Measurements from ENCODE around the gene TUFM. TPM values are rescaled to one million over a fixed set of nuclear protein-coding genes. Genes with fewer than 3 reads are reported as not detected.

Gene TUFM
- total and polyA plus RNA-seq, 2 of the 8 experiments (the other 6 are each of a cell fraction or from before 2014, with no cell fraction given) = 216 to 249 TPM

DNA sequence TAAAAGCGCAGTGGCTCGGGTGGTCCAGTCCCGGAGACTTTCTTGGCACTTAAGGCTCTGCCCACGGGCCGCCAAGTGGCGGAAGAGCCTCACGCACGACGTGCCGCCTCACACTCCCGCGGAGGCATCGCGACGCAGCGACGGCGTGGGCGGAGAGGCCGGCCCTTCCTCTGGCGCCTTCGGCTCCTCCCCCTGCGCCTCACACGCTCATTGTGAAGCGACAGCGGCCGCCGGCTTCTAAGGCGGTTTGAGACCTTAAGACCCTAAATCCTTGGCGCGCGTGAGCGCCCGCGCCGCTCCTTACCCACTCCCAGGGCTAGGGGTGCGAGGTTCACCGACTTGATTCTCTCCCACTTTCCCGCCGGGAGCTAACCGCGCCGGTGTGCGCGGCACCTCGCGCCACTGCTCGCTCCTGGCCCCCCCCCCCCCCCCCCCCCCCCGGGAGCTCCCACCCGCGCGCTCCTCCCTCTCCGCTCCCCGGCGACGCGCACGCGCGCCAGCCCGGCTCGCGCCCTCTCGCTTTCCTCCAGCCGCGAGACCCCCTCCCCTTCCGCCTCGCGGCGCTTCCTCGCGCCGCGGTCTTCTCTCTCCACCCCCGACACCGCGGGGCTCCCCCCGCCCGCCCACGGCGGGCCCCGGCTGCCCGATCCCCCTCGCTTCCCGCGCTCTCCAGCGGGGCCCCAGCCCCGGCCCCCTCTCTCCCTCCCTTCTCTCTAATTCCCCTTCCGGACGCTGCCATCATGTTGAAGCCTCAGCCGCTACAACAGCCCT, 23.4 kb downstream of the TUFM start, which contains the start of gene ATXN2L (continued):
- TF ChIP-seq ZNF274 (IDR thresholded peaks at IDR 0.05; ENCODE audit: borderline replicate concordance, extremely low read depth, low read length) (no peak), RFX5 (IDR thresholded peaks at IDR 0.05; ENCODE audit: borderline replicate concordance, low read depth, low read length) (no peak), ASH2L (IDR thresholded peaks at IDR 0.05; ENCODE audit: low read length) (peak; percentile 76), CREB1 (IDR thresholded peaks at IDR 0.05) (peak; percentile 92), CEBPB (IDR thresholded peaks at IDR 0.05; ENCODE audit: low read depth, low read length) (peak; percentile 11; the same call in 1 of the 2 replicates), KDM5A (IDR thresholded peaks at IDR 0.05; ENCODE audit: low read length) (0 out of 2 replicates have a peak, but pooled peaks have one; percentile 43), POLR2A (IDR thresholded peaks at IDR 0.05; ENCODE audit: control extremely low read depth in 1 of 2, low read depth in 2 of 2, low read length in 2 of 2) (peak; percentile 92 to 94), POLR2AphosphoS5 (IDR thresholded peaks at IDR 0.05; ENCODE audit: low read depth, low read length) (peak; percentile 89), SP4 (IDR thresholded peaks at IDR 0.05; ENCODE audit: low read length) (peak; percentile 79; the same call in 1 of the 2 replicates), SRF (IDR thresholded peaks at IDR 0.05; ENCODE audit: low read depth, low read length) (no peak), TBP (IDR thresholded peaks at IDR 0.05; ENCODE audit: low read depth, low read length) (peak; percentile 90), RAD21 (IDR thresholded peaks at IDR 0.05 in 1 of 2, conservative IDR thresholded peaks at IDR 0.05 in 1 of 2; ENCODE audit: low read depth in 2 of 2, low read length in 2 of 2) (no peak), CHD2 (IDR thresholded peaks at IDR 0.05; ENCODE audit: low read length) (peak; percentile 95), RNF2 (IDR thresholded peaks at IDR 0.05; ENCODE audit: borderline replicate concordance, low read depth, low read length, missing control alignments, poor library complexity, severe bottlenecking) (no peak), TCF12 (IDR thresholded peaks at IDR 0.05; ENCODE audit: low read depth, low read length) (peak; percentile 27; the same call in 1 of the 2 replicates), EP300 (IDR thresholded peaks at IDR 0.05; ENCODE audit: borderline replicate concordance in 1 of 2, low read depth in 2 of 2, low read length in 2 of 2) (peak in 1 of 2 experiments; percentile 12; a peak in 1 of 3 replicates), HDAC2 (IDR thresholded peaks at IDR 0.05; ENCODE audit: borderline replicate concordance in 1 of 2, low read depth in 2 of 2, low read length in 2 of 2) (peak; percentile 89 to 99; a peak in 3 of 4 replicates), SUZ12 (IDR thresholded peaks at IDR 0.05; ENCODE audit: low read length) (peak; percentile 76; the same call in 1 of the 2 replicates), TAF7 (optimal IDR thresholded peaks at IDR 0.05; ENCODE audit: borderline replicate concordance, low read depth, low read length) (peak; percentile 22), BRCA1 (IDR thresholded peaks at IDR 0.05; ENCODE audit: low read depth, low read length) (no peak; the same call in 1 of the 2 replicates), TEAD4 (IDR thresholded peaks at IDR 0.05; ENCODE audit: low read depth, low read length) (no peak), BACH1 (IDR thresholded peaks at IDR 0.05; ENCODE audit: low read length) (peak; percentile 97), RBBP5 (IDR thresholded peaks at IDR 0.05; ENCODE audit: borderline replicate concordance, low read depth, low read length) (peak; percentile 96)
- TF ChIP-seq, protein P1, sequence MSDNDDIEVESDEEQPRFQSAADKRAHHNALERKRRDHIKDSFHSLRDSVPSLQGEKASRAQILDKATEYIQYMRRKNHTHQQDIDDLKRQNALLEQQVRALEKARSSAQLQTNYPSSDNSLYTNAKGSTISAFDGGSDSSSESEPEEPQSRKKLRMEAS (IDR thresholded peaks at IDR 0.05) = peak; percentile 74

All from H1 (cell line).